Activated CD8-positive, alpha-beta memory T cell treated with anti-CD3 and anti-CD28 coated beads, Interleukin-2, amount 50 U/mL, for 1 hour (primary cell): Measurements from ENCODE around the gene NUDT15.
"Not testable (repeated sequence)": the region's sequence is repeated elsewhere in the genome, so short reads cannot be mapped to it uniquely, and the experiment has no call there.

ENCODE experiments used
- DNase-seq: peaks from one replicate; pipeline ENCODE4 v3.0.0-alpha.2; 2020; ENCODE audit errors: extremely low read depth

The NUDT15 gene

GRCh38 chr13:48042894-48043293 is 5.4 kb downstream of the NUDT15 start:
- no peak for DNase-seq

- no peak for DNase-seq
These were observed 6.4 kb downstream of the NUDT15 start for GRCh38 chr13:48043789-48044503.

- no peak for DNase-seq
These were observed 13.0 kb downstream of the NUDT15 start for GRCh38 chr13:48050550-48050949.

- DNase-seq: no peak
These were observed 17.1 kb downstream of the NUDT15 start for GRCh38 chr13:48054601-48055000.

GRCh38 chr13:48055712-48056111 is 18.2 kb downstream of the NUDT15 start:
- DNase-seq: no peak

- not testable (repeated sequence) for DNase-seq
These were observed 21.0 kb downstream of the NUDT15 start for GRCh38 chr13:48058536-48058935.

- DNase-seq: not testable (repeated sequence)
These were observed 22.4 kb downstream of the NUDT15 start for GRCh38 chr13:48059951-48060350.

GRCh38 chr13:48066310-48066989 is 28.9 kb downstream of the NUDT15 start:
- no peak for DNase-seq

- DNase-seq: no peak
These were observed 30.5 kb downstream of the NUDT15 start for GRCh38 chr13:48068036-48068435.

GRCh38 chr13:48068952-48069351 is 31.4 kb downstream of the NUDT15 start:
- no peak for DNase-seq

GRCh38 chr13:48069573-48069972 is 32.0 kb downstream of the NUDT15 start:
- DNase-seq: no peak

GRCh38 chr13:48070942-48071341 is 33.4 kb downstream of the NUDT15 start:
- DNase-seq: no peak

- no peak for DNase-seq
These were observed 34.8 kb downstream of the NUDT15 start for GRCh38 chr13:48072304-48072703.

GRCh38 chr13:48072787-48073186 is 35.3 kb downstream of the NUDT15 start:
- no peak for DNase-seq

- no peak for DNase-seq
These were observed 36.5 kb downstream of the NUDT15 start for GRCh38 chr13:48074006-48074405.

- no peak for DNase-seq
These were observed 40.7 kb downstream of the NUDT15 start for GRCh38 chr13:48078251-48078656.

GRCh38 chr13:48081739-48082138 is 44.2 kb downstream of the NUDT15 start:
- DNase-seq: no peak

- DNase-seq: no peak
These were observed 48.7 kb downstream of the NUDT15 start for GRCh38 chr13:48086272-48086671.

- DNase-seq: no peak
These were observed 56.1 kb downstream of the NUDT15 start for GRCh38 chr13:48093588-48093987.

GRCh38 chr13:48094404-48094780 is 56.9 kb downstream of the NUDT15 start:
- no peak for DNase-seq

GRCh38 chr13:48094781-48095502 is 57.4 kb downstream of the NUDT15 start, which contains the start of gene MED4:
TSS of gene MED4 (minus strand) at chr13:48095104. CDS start at chr13:48095078, 26 bp downstream.
- peak; percentile 92 for DNase-seq

- DNase-seq: no peak
These were observed 59.1 kb downstream of the NUDT15 start for GRCh38 chr13:48096670-48097069.
